Endothelial cell of hepatic sinusoid (primary cell): ENCODE measurements around the gene FEZF2.

Experiments used
- in situ Hi-C: cut with HindIII; loops from 2 replicates; pipeline ENCODE4 v1.10.0; 2017; ENCODE audit warnings: low sequenced_read_pairs

The FEZF2 gene

GRCh38 chr3:62332835-62333244 lies 40.5 kb downstream of the FEZF2 start:
- in situ Hi-C loops: no loop called here

GRCh38 chr3:62332017-62332416 lies 41.3 kb downstream of the FEZF2 start:
- in situ Hi-C loops: no loop called here

- in situ Hi-C loops: no loop called here
Measured at GRCh38 chr3:62329971-62330370, 43.4 kb downstream of the FEZF2 start.

- in situ Hi-C loops: no loop called here
Measured at GRCh38 chr3:62325896-62326295, 47.5 kb downstream of the FEZF2 start.

- in situ Hi-C loops: no loop called here
Measured at GRCh38 chr3:62323241-62323640, 50.1 kb downstream of the FEZF2 start.
